ENCODE data around the gene PHLDB1.
"Not testable (repeated sequence)": the region's sequence is repeated elsewhere in the genome, so short reads cannot be mapped to it uniquely, and the experiment has no call there.

Gene PHLDB1

DNA sequence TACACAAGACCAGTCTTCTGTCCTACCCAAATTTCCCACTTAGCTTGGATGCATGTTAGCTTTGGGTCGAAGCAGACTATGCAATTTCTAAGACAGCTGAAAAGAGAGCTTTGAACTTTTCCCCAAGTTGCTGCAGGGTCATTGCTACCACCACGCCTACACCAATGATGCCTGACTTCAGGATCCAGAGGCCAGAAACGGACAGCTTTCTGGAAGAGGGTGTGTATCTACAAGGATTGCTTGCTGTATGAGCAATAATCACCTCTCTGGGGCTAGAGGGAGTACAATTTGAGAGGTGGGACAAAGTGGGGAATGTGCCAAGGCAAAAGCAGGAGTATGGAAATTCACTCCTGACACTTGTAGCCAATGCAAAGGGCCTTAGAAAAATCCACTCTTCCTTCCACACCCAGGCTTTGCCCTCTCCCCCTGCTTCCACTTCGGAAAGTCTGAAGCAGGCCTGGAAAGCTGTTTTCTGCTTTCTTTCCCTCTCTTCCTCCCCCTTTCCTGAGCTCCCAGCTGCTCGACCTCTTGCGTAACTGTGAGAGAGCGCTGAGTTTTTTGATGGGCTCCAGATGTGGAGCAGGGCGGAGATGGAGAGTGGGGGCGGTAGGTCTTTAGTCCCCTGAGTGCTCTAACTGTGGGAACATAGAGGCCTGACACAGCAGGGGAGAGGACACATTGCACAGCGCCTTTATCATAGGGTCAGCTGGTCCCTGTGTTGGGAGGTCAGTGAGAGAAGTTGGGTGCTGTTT, 2.1 kb upstream of the PHLDB1 start:
- DNase-seq (ENCODE audit: low read depth in 2 of 2, low spot score in 1 of 2), result no peak

GRCh38 chr11:118606157-118606843, 1.1 kb upstream of the PHLDB1 start:
- DNase-seq (ENCODE audit: low read depth in 2 of 2, low spot score in 1 of 2), result no peak

- DNase-seq (ENCODE audit: low read depth in 2 of 2, low spot score in 1 of 2), result no peak
These were observed 579 bp upstream of the PHLDB1 start for GRCh38 chr11:118606844-118607228.

DNA sequence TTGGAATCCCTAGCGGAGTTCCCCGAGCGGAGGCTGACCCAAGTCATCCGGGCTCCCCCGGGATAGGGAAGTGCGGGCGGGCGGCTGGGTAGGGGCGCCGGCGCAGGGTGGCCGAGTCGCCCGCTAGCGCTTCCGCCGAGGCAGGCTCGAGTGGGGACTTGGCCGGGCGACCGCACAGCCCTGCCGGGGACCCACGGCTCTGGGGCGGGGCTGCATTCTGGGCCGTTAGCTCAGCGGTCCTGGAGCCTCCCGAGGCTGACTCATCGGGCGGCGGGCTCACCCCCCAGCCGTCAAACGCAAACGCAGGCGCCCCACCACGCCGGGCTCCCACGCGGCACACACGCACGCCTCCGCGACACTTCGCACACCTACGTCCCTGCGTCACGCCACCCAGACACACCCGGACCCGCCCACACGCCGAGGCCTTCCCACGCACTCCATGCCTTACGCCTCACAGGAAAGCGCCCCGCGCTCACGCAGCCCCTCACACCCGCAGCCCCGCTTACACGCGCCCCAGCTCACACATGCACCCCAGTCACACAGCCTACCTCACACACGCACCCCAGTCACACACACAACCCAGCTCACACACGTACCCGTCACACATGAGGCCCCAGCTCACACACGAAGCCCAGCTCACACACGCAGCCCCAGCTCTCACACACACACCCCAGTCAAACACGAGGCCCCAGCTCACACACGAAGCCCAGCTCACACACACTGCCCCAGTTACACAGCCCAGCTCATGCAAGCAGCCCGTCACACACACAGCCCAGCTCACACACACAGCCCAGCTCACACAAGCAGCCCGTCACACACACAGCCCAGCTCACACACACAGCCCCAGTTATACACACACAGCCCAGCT, 1.2 kb downstream of the PHLDB1 start:
- DNase-seq (ENCODE audit: low read depth in 2 of 2, low spot score in 1 of 2), result peak; percentile 67 to 76

DNA sequence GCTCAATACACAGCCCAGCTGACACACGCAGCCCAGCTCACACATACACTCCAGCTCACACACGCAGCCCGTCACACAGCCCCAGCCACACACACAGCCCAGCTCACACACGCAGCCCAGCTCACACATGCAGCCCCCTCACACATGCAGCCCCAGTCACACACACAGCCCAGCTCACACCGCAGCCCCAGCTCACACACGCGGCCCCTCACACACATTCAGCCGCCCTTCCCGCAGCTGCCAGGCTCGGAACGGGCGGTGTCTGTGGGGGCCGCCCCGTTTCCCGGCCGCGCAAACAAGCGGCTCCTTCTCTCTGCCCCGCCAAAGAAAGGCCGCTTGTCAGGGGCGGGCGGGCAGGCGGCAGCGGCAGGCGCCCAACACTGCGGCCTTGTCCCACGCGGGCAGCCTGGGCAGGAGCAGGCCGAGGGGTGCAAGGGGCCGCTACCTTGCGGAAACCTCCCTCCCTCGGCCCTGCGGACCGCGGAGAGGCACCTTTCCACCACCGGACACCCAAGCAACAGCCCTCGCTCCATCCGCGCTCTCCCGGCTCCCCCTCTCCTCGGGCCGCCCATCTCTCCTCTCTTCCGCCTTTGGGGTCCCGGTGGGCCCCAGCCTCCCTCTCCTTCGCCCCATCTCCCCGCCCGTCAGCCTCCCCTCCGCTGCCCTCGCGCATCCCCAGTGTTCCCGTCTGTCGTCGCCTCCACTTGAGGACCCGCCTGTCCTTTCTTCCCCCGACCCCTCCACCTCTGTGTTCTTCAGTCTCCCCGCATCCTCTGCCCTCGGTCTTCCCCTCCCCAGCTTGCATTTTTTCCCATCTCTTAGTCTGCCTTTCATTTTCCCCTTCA, 2.2 kb downstream of the PHLDB1 start:
- DNase-seq (ENCODE audit: low read depth in 2 of 2, low spot score in 1 of 2), result no peak

GRCh38 chr11:118610225-118610772, 2.9 kb downstream of the PHLDB1 start:
- DNase-seq (ENCODE audit: low read depth in 2 of 2, low spot score in 1 of 2), result no peak

GRCh38 chr11:118610773-118611432, 3.5 kb downstream of the PHLDB1 start:
- peak; percentile 66 to 73 for DNase-seq (ENCODE audit: low read depth in 2 of 2, low spot score in 1 of 2)

- not testable (repeated sequence) for DNase-seq (ENCODE audit: low read depth in 2 of 2, low spot score in 1 of 2)
These were observed 4.0 kb downstream of the PHLDB1 start for GRCh38 chr11:118611433-118611795.

- DNase-seq (ENCODE audit: low read depth in 2 of 2, low spot score in 1 of 2), result no peak
These were observed 5.0 kb downstream of the PHLDB1 start for GRCh38 chr11:118612378-118612777.

DNA sequence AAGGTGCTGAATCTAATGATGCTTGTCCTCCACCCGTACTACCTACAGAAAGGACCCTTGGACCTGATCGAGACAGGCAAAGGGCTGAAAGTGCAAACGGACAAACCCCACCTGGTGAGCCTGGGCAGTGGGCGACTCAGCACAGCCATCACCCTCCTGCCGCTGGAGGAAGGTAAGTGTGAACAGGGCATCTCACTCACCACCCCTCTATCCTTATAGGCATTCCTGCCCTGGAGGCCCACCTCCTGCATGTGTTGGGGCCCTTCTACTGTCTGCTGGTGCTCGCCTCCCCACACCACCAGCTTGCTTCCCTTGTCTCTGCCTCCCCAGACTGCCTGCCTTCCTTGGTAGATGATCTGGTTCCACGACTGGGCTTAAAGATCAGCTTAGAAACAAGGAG, 7.1 kb downstream of the PHLDB1 start:
- no peak for DNase-seq (ENCODE audit: low read depth in 2 of 2, low spot score in 1 of 2)

GRCh38 chr11:118615282-118615975, 8.0 kb downstream of the PHLDB1 start:
- no peak for DNase-seq (ENCODE audit: low read depth in 2 of 2, low spot score in 1 of 2)

- no peak for DNase-seq (ENCODE audit: low read depth in 2 of 2, low spot score in 1 of 2)
These were observed 8.6 kb downstream of the PHLDB1 start for GRCh38 chr11:118615976-118616371.

GRCh38 chr11:118618115-118618990, 10.9 kb downstream of the PHLDB1 start:
- DNase-seq (ENCODE audit: low read depth in 2 of 2, low spot score in 1 of 2), result no peak

DNA sequence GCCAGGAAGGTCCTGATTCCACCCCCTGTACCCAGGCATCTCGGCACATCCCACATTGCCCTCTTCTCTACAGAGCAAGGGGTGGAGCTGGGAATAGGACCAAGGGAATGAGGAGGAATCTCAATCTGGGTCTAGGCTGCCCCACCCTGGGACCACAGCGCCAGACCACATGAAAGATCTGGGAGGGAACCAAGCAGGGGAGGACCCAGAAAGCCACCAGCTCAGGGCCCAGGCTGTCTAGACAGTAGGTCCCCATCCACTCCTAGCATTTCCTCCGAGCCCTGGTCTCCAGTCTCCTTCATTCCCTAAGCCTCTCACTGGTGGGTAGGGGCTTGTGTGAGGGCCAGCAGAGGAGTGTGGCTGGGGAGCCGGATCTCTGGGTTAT, 11.6 kb downstream of the PHLDB1 start:
- no peak for DNase-seq (ENCODE audit: low read depth in 2 of 2, low spot score in 1 of 2)

- no peak for DNase-seq (ENCODE audit: low read depth in 2 of 2, low spot score in 1 of 2)
These were observed 12.2 kb downstream of the PHLDB1 start for GRCh38 chr11:118619444-118620197.

- no peak for DNase-seq (ENCODE audit: low read depth in 2 of 2, low spot score in 1 of 2)
These were observed 13.2 kb downstream of the PHLDB1 start for GRCh38 chr11:118620529-118621070.

DNA sequence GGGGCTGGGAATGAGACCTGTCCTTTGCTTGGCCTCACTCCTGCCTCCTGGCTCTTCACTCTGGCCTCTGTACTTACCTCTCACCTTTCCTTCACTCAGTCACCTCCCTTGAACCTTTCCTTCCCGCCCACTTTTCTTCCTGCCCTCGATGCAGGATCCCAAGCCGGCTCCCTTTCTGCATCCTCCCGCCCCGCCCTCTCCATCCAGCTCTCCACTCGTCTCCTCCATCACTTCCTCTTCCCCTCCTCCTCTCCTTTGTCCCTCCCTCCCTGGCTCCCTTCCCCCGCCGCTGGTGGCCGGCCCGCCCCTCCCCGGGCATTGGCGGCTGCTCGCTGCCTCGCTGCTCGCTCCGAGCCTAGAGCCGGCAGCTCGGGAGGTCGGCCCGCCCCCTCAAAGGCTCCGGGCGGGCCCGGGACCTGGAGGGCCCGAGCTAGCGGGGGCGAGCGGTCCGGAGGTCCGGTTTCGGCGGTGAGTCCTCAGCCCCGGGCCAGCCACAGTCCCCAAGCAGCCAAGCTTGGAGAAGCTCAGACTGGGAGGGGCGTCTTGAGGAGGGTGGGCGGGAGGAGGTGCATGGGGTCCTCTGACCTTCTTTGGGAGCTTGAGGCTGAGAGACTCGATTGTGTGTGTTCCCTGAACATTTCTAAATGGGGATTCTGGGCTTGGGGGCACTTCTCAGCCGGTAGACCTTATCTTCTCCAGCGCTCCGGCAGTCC, 13.8 kb downstream of the PHLDB1 start:
- DNase-seq (ENCODE audit: low read depth in 2 of 2, low spot score in 1 of 2), result no peak
